Measurements from ENCODE around the gene PRSS27.
"Not testable (repeated sequence)": the region's sequence is repeated elsewhere in the genome, so short reads cannot be mapped to it uniquely, and the experiment has no call there.

Gene PRSS27

GRCh38 chr16:2671193-2671592 lies 48.8 kb downstream of the PRSS27 start:
- TF ChIP-seq CTCF (IDR thresholded peaks at IDR 0.05) = peak; percentile 38
- H3K27ac ChIP-seq = not testable (repeated sequence)

- not testable (repeated sequence) for H3K27ac ChIP-seq
- peak; percentile 78 for TF ChIP-seq CTCF (IDR thresholded peaks at IDR 0.05)
These were observed 50.0 kb downstream of the PRSS27 start for GRCh38 chr16:2670017-2670416.

- not testable (repeated sequence) for H3K27ac ChIP-seq
These were observed 50.4 kb downstream of the PRSS27 start for GRCh38 chr16:2669587-2669986.

GRCh38 chr16:2666671-2667070 lies 53.4 kb downstream of the PRSS27 start:
- H3K27ac ChIP-seq = not testable (repeated sequence)

GRCh38 chr16:2664574-2664982 lies 55.4 kb downstream of the PRSS27 start:
- H3K27ac ChIP-seq = no peak overlapping the region
- no peak for TF ChIP-seq ZFX (IDR thresholded peaks at IDR 0.05; ENCODE audit: borderline replicate concordance)
- TF ChIP-seq CTCF (IDR thresholded peaks at IDR 0.05) = no peak

GRCh38 chr16:2663553-2664546 lies 56.2 kb downstream of the PRSS27 start:
- no peak overlapping the region for H3K27ac ChIP-seq
- no peak for TF ChIP-seq ZFX (IDR thresholded peaks at IDR 0.05; ENCODE audit: borderline replicate concordance)
- TF ChIP-seq CTCF (IDR thresholded peaks at IDR 0.05) = no peak

All from 22Rv1 (cell line).